GM12892 (cell line): ENCODE data around the gene APBB2.

ENCODE experiments used
- POLR2A ChIP-seq: IDR thresholded peaks from 2 replicates; pipeline ENCODE4 v1.6.1; 2011; ENCODE audit warnings: low read depth, low read length, control low read depth
- POLR2AphosphoS5 ChIP-seq: IDR thresholded peaks from 2 replicates; pipeline ENCODE4 v1.6.1; 2011; ENCODE audit warnings: low read depth, low read length, control low read depth
- TAF1 ChIP-seq: IDR thresholded peaks from 2 replicates; pipeline ENCODE4 v1.6.1; 2011; ENCODE audit warnings: low read depth, mild to moderate bottlenecking, control low read depth, low read length, borderline replicate concordance

GRCh38 chr4:40789771-40790170 lies 424.6 kb downstream of the APBB2 start:
- TF ChIP-seq POLR2A (no peak), POLR2AphosphoS5 (no peak), TAF1 (no peak)
